SK-N-SH (cell line): Measurements from ENCODE around the gene PXN. TPM values are rescaled to one million over a fixed set of nuclear protein-coding genes. Genes with fewer than 3 reads are reported as not detected.

ENCODE experiments used
- CTCF ChIA-PET: fragments of 300-600, 350-600 bp; formaldehyde crosslinking; extraction: SDS; loops from one replicate; lab custom pipeline; 2021; lab: Yijun Ruan, JAX
- POLR2A ChIA-PET: fragments of 350-600 bp; sonication (Branson Sonifier 250); formaldehyde crosslinking; extraction: SDS; loops from one replicate; lab custom pipeline; 2020; ENCODE audit warnings: antibody characterized with exemption, inconsistent platforms; lab: Yijun Ruan, JAX
- DNase-seq: peaks from one replicate; pipeline ENCODE4 v3.0.0; 2012
- H2AFZ ChIP-seq: fragments of 200-600 bp; sonication (generic); 2 replicates; pipeline ENCODE4 v1.8.1; 2016; ENCODE audit warnings: antibody characterized with exemption, mild to moderate bottlenecking, low read depth
- H3F3A ChIP-seq: fragments of 200-600 bp; sonication (generic); replicated peaks from 2 replicates; pipeline ENCODE3; 2016; ENCODE audit warnings: antibody characterized with exemption, mild to moderate bottlenecking; ENCODE audit not compliant: insufficient read depth
- H3K27ac ChIP-seq, 2 experiments: fragments of 200-500 bp in 1 of 2; fragments of 200-600 bp in 1 of 2; sonication (Bioruptor generic) in 1 of 2; sonication (generic), shearing (Covaris generic) in 1 of 2; 2 replicates each; pipeline versions ENCODE4 v1.5.1 to v1.6.1; 2014 to 2016; ENCODE audit warnings: low read depth in 2 of 2, inconsistent platforms in 1 of 2, low read length in 1 of 2, mild to moderate bottlenecking in 1 of 2, mixed read lengths in 1 of 2
- H3K27me3 ChIP-seq: fragments of 200-600 bp; sonication (generic), shearing (Covaris generic); 2 replicates; pipeline ENCODE4 v1.6.1; 2016; ENCODE audit warnings: mixed run types; ENCODE audit not compliant: insufficient read depth
- H3K36me3 ChIP-seq, 2 experiments: fragments of 200-500 bp in 1 of 2; fragments of 200-600 bp in 1 of 2; sonication (Bioruptor generic) in 1 of 2; sonication (generic) in 1 of 2; replicated peaks in 1 of 2; 2 replicates each; pipeline versions ENCODE3 to v1.5.1; 2014 to 2016; ENCODE audit warnings: low read length in 1 of 2, mild to moderate bottlenecking in 1 of 2; ENCODE audit not compliant: insufficient read depth in 2 of 2, control insufficient read depth in 1 of 2
- H3K4me1 ChIP-seq, 2 experiments: fragments of 200-500 bp in 1 of 2; fragments of 200-600 bp in 1 of 2; sonication (Bioruptor generic) in 1 of 2; sonication (generic), shearing (Covaris generic) in 1 of 2; 2 replicates each; pipeline versions ENCODE4 v1.5.1 to v1.6.1; 2014 to 2016; ENCODE audit warnings: low read depth in 1 of 2, low read length in 1 of 2, mixed run types in 1 of 2; ENCODE audit not compliant: insufficient read depth in 2 of 2, control insufficient read depth in 1 of 2
- H3K4me2 ChIP-seq: fragments of 200-600 bp; sonication (generic), shearing (Covaris generic); 2 replicates; pipeline ENCODE4 v1.6.1; 2017; ENCODE audit warnings: mixed run types
- H3K4me3 ChIP-seq, 2 experiments: fragments of 200-500 bp in 1 of 2; fragments of 200-600 bp in 1 of 2; sonication (Bioruptor generic) in 1 of 2; sonication (generic), shearing (Covaris generic) in 1 of 2; 2 replicates each; pipeline versions ENCODE4 v1.5.1 to v1.8.1; 2014 to 2016; ENCODE audit warnings: low read depth in 2 of 2, inconsistent platforms in 1 of 2, low read length in 1 of 2, mild to moderate bottlenecking in 1 of 2, mixed read lengths in 1 of 2, moderate library complexity in 1 of 2
- H3K79me2 ChIP-seq: fragments of 200-600 bp; sonication (generic); 2 replicates; pipeline ENCODE4 v1.8.1; 2017; ENCODE audit warnings: mild to moderate bottlenecking; ENCODE audit not compliant: insufficient read depth
- H3K9ac ChIP-seq: fragments of 200-600 bp; sonication (generic); 2 replicates; pipeline ENCODE4 v1.6.1; 2017; ENCODE audit warnings: mixed run types
- H3K9me2 ChIP-seq: fragments of 200-600 bp; sonication (generic); 2 replicates; pipeline ENCODE4 v1.6.1; 2017; ENCODE audit warnings: mixed run types
- H3K9me3 ChIP-seq: fragments of 200-600 bp; sonication (generic); 2 replicates; pipeline ENCODE4 v1.6.1; 2017; ENCODE audit warnings: mixed run types, mild to moderate bottlenecking, moderate library complexity
- H4K20me1 ChIP-seq: fragments of 200-600 bp; sonication (generic); 2 replicates; pipeline ENCODE4 v1.6.1; 2017; ENCODE audit warnings: mild to moderate bottlenecking, mixed run types; ENCODE audit not compliant: insufficient read depth
- CTCF ChIP-seq: fragments of 200-600 bp; sonication (generic); IDR thresholded peaks from 2 replicates; pipeline ENCODE4 v1.6.1; 2017; ENCODE audit warnings: antibody characterized with exemption, mild to moderate bottlenecking, moderate library complexity
- ELF1 ChIP-seq: IDR thresholded peaks from 2 replicates; pipeline ENCODE4 v1.4.0; 2012
- EP300 ChIP-seq, 2 experiments: IDR thresholded peaks; 2 replicates each; pipeline versions ENCODE4 v1.4.0 to v1.6.1; 2012; ENCODE audit warnings: borderline replicate concordance in 1 of 2, low read depth in 1 of 2, low read length in 1 of 2
- EZH2phosphoT487 ChIP-seq: fragments of 200-600 bp; sonication (generic); IDR thresholded peaks from 2 replicates; pipeline ENCODE4 v1.6.1; 2017; ENCODE audit warnings: low read depth, mixed run types, mild to moderate bottlenecking, antibody characterized with exemption, moderate library complexity, borderline replicate concordance
- FOXJ3 ChIP-seq: sonication (generic); formaldehyde crosslinking; IDR thresholded peaks from 2 replicates; pipeline ENCODE4 v1.5.1; 2020; ENCODE audit warnings: mild to moderate bottlenecking, missing genetic modification reagents
- GABPA ChIP-seq: IDR thresholded peaks from 2 replicates; pipeline ENCODE4 v1.4.0; 2012; ENCODE audit warnings: low read depth, mild to moderate bottlenecking
- IRF3 ChIP-seq: fragments of 150-350 bp; IDR thresholded peaks from 2 replicates; pipeline ENCODE4 v1.6.1; 2016; ENCODE audit warnings: mild to moderate bottlenecking, low read depth, low read length
- JUND ChIP-seq: IDR thresholded peaks from 2 replicates; pipeline ENCODE4 v1.4.0; 2012
- MAX ChIP-seq: IDR thresholded peaks from 2 replicates; pipeline ENCODE4 v1.4.0; 2012; ENCODE audit warnings: low read depth
- NFIC ChIP-seq: IDR thresholded peaks from 2 replicates; pipeline ENCODE4 v1.4.0; 2012; ENCODE audit warnings: borderline replicate concordance
- NRF1 ChIP-seq: IDR thresholded peaks from 2 replicates; pipeline ENCODE4 v1.6.1; 2012; ENCODE audit warnings: low read depth, mild to moderate bottlenecking, low read length
- RAD21 ChIP-seq: IDR thresholded peaks from 2 replicates; pipeline ENCODE4 v1.6.1; 2012; ENCODE audit warnings: mild to moderate bottlenecking, low read length
- RXRA ChIP-seq: IDR thresholded peaks from 2 replicates; pipeline ENCODE4 v1.4.0; 2012; ENCODE audit warnings: low read depth, mild to moderate bottlenecking, borderline replicate concordance
- SIN3A ChIP-seq: IDR thresholded peaks from 2 replicates; pipeline ENCODE4 v1.6.1; 2012; ENCODE audit warnings: low read depth, mild to moderate bottlenecking, low read length, moderate library complexity, borderline replicate concordance
- SMC3 ChIP-seq: IDR thresholded peaks from 2 replicates; pipeline ENCODE4 v1.6.1; 2012; ENCODE audit warnings: low read depth, low read length, improper control_type of control experiment
- TCF12 ChIP-seq: IDR thresholded peaks from 2 replicates; pipeline ENCODE4 v1.4.0; 2012
- TEAD4 ChIP-seq: IDR thresholded peaks from 2 replicates; pipeline ENCODE4 v1.4.0; 2012; ENCODE audit warnings: mild to moderate bottlenecking, borderline replicate concordance; ENCODE audit not compliant: insufficient read depth
- YY1 ChIP-seq: IDR thresholded peaks from 2 replicates; pipeline ENCODE4 v1.4.0; 2012; ENCODE audit warnings: low read depth, mild to moderate bottlenecking
- ZBTB33 ChIP-seq: IDR thresholded peaks from 2 replicates; pipeline ENCODE4 v1.4.0; 2012; ENCODE audit warnings: low read depth, borderline replicate concordance
- WGBS: methylation state at CpG from one replicate; pipeline ENCODE4 v1.1.6; 2017; ENCODE audit warnings: low lambda C conversion rate; 5-methylcytosine and 5-hydroxymethylcytosine counted together
- polyA plus RNA-seq, 3 experiments: library from polyadenylated mRNA; depleted of rRNA; stranded (reverse); fragments of >200 nt; gene quantifications; 2 replicates each; pipeline ENCODE4 v1.2.3, GENCODE V29; 2012

PXN gene
- polyA plus RNA-seq, 1 of the 3 experiments (the other 2 are of a cell fraction): 89.0 TPM

GRCh38 chr12:120211243-120211903 lies 54.2 kb downstream of the PXN start (continued):
- TF ChIP-seq ZBTB33 (no peak), RAD21 (no peak), IRF3 (no peak), JUND (no peak), YY1 (no peak), NRF1 (no peak), SIN3A (no peak), TCF12 (no peak), FOXJ3 (no peak), NFIC (no peak), ELF1 (no peak)

- TF ChIP-seq ELF1 (no peak), NRF1 (no peak), JUND (no peak), RXRA (no peak), CTCF (no peak), GABPA (no peak), MAX (no peak), EP300 (IDR thresholded peaks at IDR 0.05; ENCODE audit: borderline replicate concordance in 1 of 2, low read depth in 1 of 2, low read length in 1 of 2) (no peak), TEAD4 (no peak), TCF12 (no peak), EZH2phosphoT487 (no peak), SMC3 (no peak), YY1 (no peak), RAD21 (no peak)
- DNase-seq: no peak
- H3K4me2 ChIP-seq: no peak overlapping the region
- no peaks in the 10 kb centered on the region for H3K4me1 ChIP-seq
- CTCF ChIA-PET: interaction anchor here (1.6 to 14.6 kb wide), 3 partner anchors 9 to 16 kb away, joined by 3 to 116 read pairs (median 4); partner anchors contain the start of gene RPLP0
- H3F3A ChIP-seq: peaks cover 40% of the 10 kb centered on the region
- H3K9ac ChIP-seq: no peak overlapping the region
- H3K79me2 ChIP-seq: peaks cover 3% of the 10 kb centered on the region; the same call in 1 of the 2 replicates
- H3K9me2 ChIP-seq: no peaks in the 10 kb centered on the region
- POLR2A ChIA-PET: interaction anchor here (0.6 to 1.4 kb wide), 2 partner anchors 9 to 199 kb away, joined by 6 to 9 read pairs; partner anchors contain the start of gene RPLP0
- no peak overlapping the region for H3K27ac ChIP-seq
- 98% methylated on average over 13 of the region's 13 CpGs for WGBS
- H3K36me3 ChIP-seq: peaks cover 23 to 54% of the 10 kb centered on the region in 2 experiments
- H4K20me1 ChIP-seq: no peaks in the 10 kb centered on the region
- no peak overlapping the region for H2AFZ ChIP-seq
- no peak overlapping the region for H3K4me3 ChIP-seq
- H3K27me3 ChIP-seq: no peaks in the 10 kb centered on the region
- no peaks in the 10 kb centered on the region for H3K9me3 ChIP-seq
These were observed 55.7 kb downstream of the PXN start for GRCh38 chr12:120209851-120210250.
